Fibroblast of the aortic adventitia (primary cell): ENCODE results near the gene ABHD16B. TPM values are rescaled to one million over a fixed set of nuclear protein-coding genes. Genes with fewer than 3 reads are reported as not detected.

ENCODE experiments used
- DNase-seq: peaks from one replicate; pipeline ENCODE4 v3.0.0-alpha.2; 2010; ENCODE audit warnings: low read depth
- H3K4me3 ChIP-seq: 2 replicates; pipeline ENCODE4 v1.5.1; 2011; ENCODE audit warnings: low read depth, mild to moderate bottlenecking, control low read depth, low read length, moderate library complexity
- CTCF ChIP-seq: IDR thresholded peaks from 2 replicates; pipeline ENCODE4 v1.5.1; 2011; ENCODE audit warnings: mild to moderate bottlenecking, low read length, control low read depth, inconsistent platforms; ENCODE audit not compliant: insufficient read depth
- total RNA-seq: library from RNA; depleted of rRNA; stranded (reverse); fragments of >200 nt; gene quantifications from 2 replicates; pipeline ENCODE4 v1.2.3, GENCODE V29; 2012; ENCODE audit warnings: low replicate concordance

The ABHD16B gene
- total RNA-seq, 1 donor, result not detected

- no peak for TF ChIP-seq CTCF
- H3K4me3 ChIP-seq, result no peak overlapping the region
- DNase-seq, result no peak
Observed at GRCh38 chr20:63842258-63842657, 19.0 kb upstream of the ABHD16B start.

- no peak for TF ChIP-seq CTCF
- no peak for DNase-seq
- H3K4me3 ChIP-seq, result no peak overlapping the region
Observed at GRCh38 chr20:63843222-63843621, 18.1 kb upstream of the ABHD16B start.

GRCh38 chr20:63843778-63844177, 17.5 kb upstream of the ABHD16B start:
- TF ChIP-seq CTCF, result no peak
- DNase-seq, result no peak
- H3K4me3 ChIP-seq, result no peak overlapping the region

- DNase-seq, result no peak
- no peak for TF ChIP-seq CTCF
- no peak overlapping the region for H3K4me3 ChIP-seq
Observed at GRCh38 chr20:63844511-63844991, 16.7 kb upstream of the ABHD16B start.

- DNase-seq, result peak; percentile 28
- no peak for TF ChIP-seq CTCF
- no peak overlapping the region for H3K4me3 ChIP-seq
Observed at GRCh38 chr20:63846128-63846771, 15.0 kb upstream of the ABHD16B start.

- no peak for DNase-seq
- no peak for TF ChIP-seq CTCF
- H3K4me3 ChIP-seq, result no peak overlapping the region
Observed at GRCh38 chr20:63846888-63847236, 14.4 kb upstream of the ABHD16B start.
